Epithelial cell of prostate (primary cell): Measurements from ENCODE around the gene HHIPL2.
"Not testable (repeated sequence)": the region's sequence is repeated elsewhere in the genome, so short reads cannot be mapped to it uniquely, and the experiment has no call there.

Source experiments
- DNase-seq: peaks from one replicate; pipeline ENCODE4 v3.0.0-alpha.2; 2011; ENCODE audit warnings: low read depth, low spot score
- H3K27ac ChIP-seq: fragments of 450-650 bp; 2 replicates; pipeline ENCODE4 v1.5.1; 2017; ENCODE audit warnings: mild to moderate bottlenecking

HHIPL2 gene

GRCh38 chr1:222543817-222544216 lies 4.1 kb downstream of the HHIPL2 start:
- H3K27ac ChIP-seq: no peak overlapping the region
- DNase-seq: no peak

- H3K27ac ChIP-seq: no peak overlapping the region
- no peak for DNase-seq
Measured at GRCh38 chr1:222540598-222540995, 7.3 kb downstream of the HHIPL2 start.

GRCh38 chr1:222539951-222540597 lies 7.8 kb downstream of the HHIPL2 start:
- no peak for DNase-seq
- no peak overlapping the region for H3K27ac ChIP-seq

- H3K27ac ChIP-seq: no peak overlapping the region
- no peak for DNase-seq
Measured at GRCh38 chr1:222535455-222535854, 12.4 kb downstream of the HHIPL2 start.

- DNase-seq: no peak
Measured at GRCh38 chr1:222530852-222531251, 17.1 kb downstream of the HHIPL2 start.

GRCh38 chr1:222529916-222530315 lies 18.0 kb downstream of the HHIPL2 start:
- DNase-seq: no peak
- H3K27ac ChIP-seq: no peak overlapping the region

More at GRCh38 chr1:222530852-222531251, 17.1 kb downstream of the HHIPL2 start:
- no peak overlapping the region for H3K27ac ChIP-seq

- H3K27ac ChIP-seq: no peak overlapping the region
- no peak for DNase-seq
Measured at GRCh38 chr1:222529181-222529580, 18.7 kb downstream of the HHIPL2 start.

GRCh38 chr1:222525951-222526350 lies 22.0 kb downstream of the HHIPL2 start:
- no peak for DNase-seq
- no peak overlapping the region for H3K27ac ChIP-seq

GRCh38 chr1:222523852-222524251 lies 24.1 kb downstream of the HHIPL2 start:
- no peak for DNase-seq

GRCh38 chr1:222522105-222522915 lies 25.6 kb downstream of the HHIPL2 start:
- H3K27ac ChIP-seq: peak overlapping the region; percentile 89
- no peak for DNase-seq

More at GRCh38 chr1:222523852-222524251, 24.1 kb downstream of the HHIPL2 start:
- no peak overlapping the region for H3K27ac ChIP-seq

GRCh38 chr1:222521299-222522104 lies 26.4 kb downstream of the HHIPL2 start:
- peak; percentile 84 for DNase-seq

GRCh38 chr1:222489496-222489895 lies 58.4 kb downstream of the HHIPL2 start:
- DNase-seq: peak; percentile 68
- H3K27ac ChIP-seq: not testable (repeated sequence)

More at GRCh38 chr1:222521299-222522104, 26.4 kb downstream of the HHIPL2 start:
- H3K27ac ChIP-seq: peak overlapping the region; percentile 89

GRCh38 chr1:222487774-222488173 lies 60.1 kb downstream of the HHIPL2 start:
- not testable (repeated sequence) for DNase-seq, H3K27ac ChIP-seq

- not testable (repeated sequence) for H3K27ac ChIP-seq, DNase-seq
Measured at GRCh38 chr1:222484005-222484404, 63.9 kb downstream of the HHIPL2 start.

GRCh38 chr1:222479567-222479966 lies 68.3 kb downstream of the HHIPL2 start:
- DNase-seq, H3K27ac ChIP-seq: not testable (repeated sequence)

GRCh38 chr1:222476436-222476835 lies 71.5 kb downstream of the HHIPL2 start:
- not testable (repeated sequence) for H3K27ac ChIP-seq, DNase-seq

GRCh38 chr1:222473717-222474116 lies 74.2 kb downstream of the HHIPL2 start:
- not testable (repeated sequence) for DNase-seq

GRCh38 chr1:222472776-222473540 lies 74.9 kb downstream of the HHIPL2 start:
- DNase-seq, H3K27ac ChIP-seq: not testable (repeated sequence)

More at GRCh38 chr1:222473717-222474116, 74.2 kb downstream of the HHIPL2 start:
- H3K27ac ChIP-seq: not testable (repeated sequence)
